Measurements from ENCODE around the gene BANF2. TPM values are rescaled to one million over a fixed set of nuclear protein-coding genes. Genes with fewer than 3 reads are reported as not detected.

Gene BANF2
- total and polyA plus RNA-seq, 2 of the 13 experiments (the other 11 are each of a cell fraction or from before 2014, with no cell fraction given), result 0.35 TPM; not detected in 1

- TF ChIP-seq ATAD3A (CRISPR knock-in tag; IDR thresholded peaks at IDR 0.05) (no peak), PRMT3 (CRISPR knock-in tag; IDR thresholded peaks at IDR 0.05; ENCODE audit: borderline replicate concordance, low read depth) (no peak), ZNF296 (CRISPR knock-in tag; conservative IDR thresholded peaks at IDR 0.05) (0 out of 2 replicates have a peak, but pooled peaks have one; percentile 42), ZSCAN29 (CRISPR knock-in tag; conservative IDR thresholded peaks at IDR 0.05) (peak; percentile 62; the same call in 1 of the 2 replicates), ZNF484 (CRISPR knock-in tag; IDR thresholded peaks at IDR 0.05; ENCODE audit: borderline replicate concordance, low read depth) (no peak), ZNF224 (CRISPR knock-in tag; IDR thresholded peaks at IDR 0.05) (no peak), ATRX (CRISPR knock-in tag; IDR thresholded peaks at IDR 0.05; ENCODE audit: borderline replicate concordance) (no peak), SP2 (CRISPR knock-in tag; IDR thresholded peaks at IDR 0.05) (peak; percentile 43; the same call in 1 of the 2 replicates), ZNF3 (CRISPR knock-in tag; IDR thresholded peaks at IDR 0.05) (no peak), ZNF766 (CRISPR knock-in tag; IDR thresholded peaks at IDR 0.05; ENCODE audit: borderline replicate concordance) (0 out of 2 replicates have a peak, but pooled peaks have one; percentile 55), ZNF260 (CRISPR knock-in tag; IDR thresholded peaks at IDR 0.05; ENCODE audit: borderline replicate concordance, low read depth) (no peak), ZNF333 (CRISPR knock-in tag; IDR thresholded peaks at IDR 0.05; ENCODE audit: borderline replicate concordance) (no peak; the same call in 1 of the 2 replicates), AHR (CRISPR knock-in tag; IDR thresholded peaks at IDR 0.05) (peak; percentile 39; the same call in 1 of the 2 replicates), PAWR (CRISPR knock-in tag; IDR thresholded peaks at IDR 0.05; ENCODE audit: borderline replicate concordance) (peak; percentile 48; the same call in 1 of the 2 replicates), ZNF670 (CRISPR knock-in tag; IDR thresholded peaks at IDR 0.05; ENCODE audit: borderline replicate concordance) (peak; percentile 73; the same call in 1 of the 2 replicates), AKNA (CRISPR knock-in tag; IDR thresholded peaks at IDR 0.05; ENCODE audit: borderline replicate concordance) (0 out of 2 replicates have a peak, but pooled peaks have one; percentile 43), HNRNPK (IDR thresholded peaks at IDR 0.05; ENCODE audit: low read depth, low read length, poor library complexity, severe bottlenecking) (no peak), SIX4 (CRISPR knock-in tag; IDR thresholded peaks at IDR 0.05) (peak; percentile 16), MBD4 (IDR thresholded peaks at IDR 0.05; ENCODE audit: borderline replicate concordance, low read length) (no peak; the same call in 1 of the 2 replicates), KAT7 (CRISPR knock-in tag; IDR thresholded peaks at IDR 0.05; ENCODE audit: borderline replicate concordance) (no peak; the same call in 1 of the 2 replicates), HMGXB4 (CRISPR knock-in tag; IDR thresholded peaks at IDR 0.05; ENCODE audit: borderline replicate concordance in 1 of 2, low read depth in 1 of 2) (peak in 1 of 2 experiments; percentile 63; a peak in 2 of 4 replicates)
Measured at GRCh38 chr20:17679941-17680835, 19.6 kb upstream of the BANF2 start (continued).

All from HepG2 (cell line).